Glomerular visceral epithelial cell (primary cell): ENCODE measurements around the gene MSMP.
A peak's percentile ranks its signal among the peaks of the same experiment; 100 is the strongest.

Experiments used
- DNase-seq: peaks from one replicate; pipeline ENCODE4 v3.0.0-alpha.2; 2016; ENCODE audit errors: extremely low spot score

The MSMP gene

GRCh38 chr9:35754264-35754663 is at the start of gene MSMP:
MSMP (minus strand) TSS chr9:35754276; CDS start chr9:35754129, 147 bp downstream.
- no peak for DNase-seq

GRCh38 chr9:35801328-35802128 is 47.5 kb upstream of the MSMP start:
- DNase-seq, result no peak

GRCh38 chr9:35800530-35800929 is 46.5 kb upstream of the MSMP start:
- DNase-seq, result no peak

GRCh38 chr9:35798658-35799374 is 44.7 kb upstream of the MSMP start:
- peak; percentile 71 for DNase-seq

- no peak for DNase-seq
Measured at GRCh38 chr9:35797311-35798109, 43.4 kb upstream of the MSMP start.

- no peak for DNase-seq
Measured at GRCh38 chr9:35795695-35796094, 41.6 kb upstream of the MSMP start.

- no peak for DNase-seq
Measured at GRCh38 chr9:35793461-35793860, 39.4 kb upstream of the MSMP start.

GRCh38 chr9:35792826-35793225 is 38.8 kb upstream of the MSMP start:
- DNase-seq, result no peak

GRCh38 chr9:35792024-35792813 is 38.1 kb upstream of the MSMP start:
- DNase-seq, result no peak

- DNase-seq, result peak; percentile 40
Measured at GRCh38 chr9:35791297-35791921, 37.3 kb upstream of the MSMP start, which contains the start of gene NPR2. NPR2 (plus strand) TSS chr9:35791591; CDS start chr9:35792409, 818 bp downstream.

GRCh38 chr9:35790385-35791296 is 36.6 kb upstream of the MSMP start:
- peak; percentile 83 for DNase-seq

- DNase-seq, result no peak
Measured at GRCh38 chr9:35790025-35790384, 35.9 kb upstream of the MSMP start.

GRCh38 chr9:35789541-35789940 is 35.5 kb upstream of the MSMP start:
- DNase-seq, result no peak

GRCh38 chr9:35783418-35783817 is 29.3 kb upstream of the MSMP start:
- DNase-seq, result no peak

GRCh38 chr9:35781066-35781465 is 27.0 kb upstream of the MSMP start:
- DNase-seq, result no peak

GRCh38 chr9:35778496-35778895 is 24.4 kb upstream of the MSMP start:
- no peak for DNase-seq

- no peak for DNase-seq
Measured at GRCh38 chr9:35776018-35776417, 21.9 kb upstream of the MSMP start.

GRCh38 chr9:35774907-35775635 is 21.0 kb upstream of the MSMP start:
- no peak for DNase-seq

- DNase-seq, result peak; percentile 24
Measured at GRCh38 chr9:35771943-35772342, 17.9 kb upstream of the MSMP start.
